ENCODE measurements around the gene NAALADL1.

DNA sequence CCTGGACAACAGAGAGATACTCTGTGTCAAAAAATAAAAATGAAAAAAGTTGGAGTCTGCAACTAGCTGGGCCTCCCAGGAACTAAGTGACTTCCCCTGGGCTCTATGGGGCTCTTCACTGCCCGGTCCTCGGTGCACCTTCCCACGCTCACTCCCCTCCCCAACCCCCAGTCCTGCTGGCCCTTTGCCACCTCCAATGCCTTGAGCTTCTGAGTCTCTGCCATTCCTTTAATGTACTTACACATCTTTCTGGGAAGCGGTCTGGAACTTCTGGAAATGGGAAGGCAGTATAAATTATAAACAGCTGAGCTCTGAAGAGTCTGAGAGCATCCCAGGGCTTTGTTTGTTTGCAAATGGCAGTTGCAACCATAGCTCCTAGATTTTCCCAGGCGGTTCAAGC, 55.6 kb downstream of the NAALADL1 start:
- TF ChIP-seq, protein P1, sequence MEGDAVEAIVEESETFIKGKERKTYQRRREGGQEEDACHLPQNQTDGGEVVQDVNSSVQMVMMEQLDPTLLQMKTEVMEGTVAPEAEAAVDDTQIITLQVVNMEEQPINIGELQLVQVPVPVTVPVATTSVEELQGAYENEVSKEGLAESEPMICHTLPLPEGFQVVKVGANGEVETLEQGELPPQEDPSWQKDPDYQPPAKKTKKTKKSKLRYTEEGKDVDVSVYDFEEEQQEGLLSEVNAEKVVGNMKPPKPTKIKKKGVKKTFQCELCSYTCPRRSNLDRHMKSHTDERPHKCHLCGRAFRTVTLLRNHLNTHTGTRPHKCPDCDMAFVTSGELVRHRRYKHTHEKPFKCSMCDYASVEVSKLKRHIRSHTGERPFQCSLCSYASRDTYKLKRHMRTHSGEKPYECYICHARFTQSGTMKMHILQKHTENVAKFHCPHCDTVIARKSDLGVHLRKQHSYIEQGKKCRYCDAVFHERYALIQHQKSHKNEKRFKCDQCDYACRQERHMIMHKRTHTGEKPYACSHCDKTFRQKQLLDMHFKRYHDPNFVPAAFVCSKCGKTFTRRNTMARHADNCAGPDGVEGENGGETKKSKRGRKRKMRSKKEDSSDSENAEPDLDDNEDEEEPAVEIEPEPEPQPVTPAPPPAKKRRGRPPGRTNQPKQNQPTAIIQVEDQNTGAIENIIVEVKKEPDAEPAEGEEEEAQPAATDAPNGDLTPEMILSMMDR (IDR thresholded peaks at IDR 0.05; ENCODE audit: poor library complexity): no peak
- no peak for TF ChIP-seq EZH2 (IDR thresholded peaks at IDR 0.05; ENCODE audit: borderline replicate concordance)

All from hepatocyte (in vitro differentiated cells).